Neural cell (in vitro differentiated cells): ENCODE data around the gene IL17D. TPM values are rescaled to one million over a fixed set of nuclear protein-coding genes. Genes with fewer than 3 reads are reported as not detected.

ENCODE experiments used
- H2AFZ ChIP-seq: fragments of 200-600, 300-800 bp; sonication (generic), shearing (Covaris generic); 2 replicates; pipeline ENCODE4 v1.6.0; 2014; ENCODE audit warnings: low read depth, mild to moderate bottlenecking, antibody characterized with exemption, low read length, moderate library complexity
- H3F3A ChIP-seq: fragments of 200-600 bp; shearing (Covaris generic); 2 replicates; pipeline ENCODE4 v1.6.1; 2016; ENCODE audit warnings: mild to moderate bottlenecking, moderate library complexity, mixed read lengths, antibody characterized with exemption, low read length; ENCODE audit not compliant: insufficient read depth, poor library complexity, severe bottlenecking
- H3K27ac ChIP-seq: fragments of 200-600, 300-800 bp; sonication (generic), shearing (Covaris generic); 2 replicates; pipeline ENCODE4 v1.5.1; 2014; ENCODE audit warnings: mild to moderate bottlenecking, low read length, moderate library complexity
- H3K27me3 ChIP-seq: fragments of 300-800, 200-600 bp; sonication (generic), shearing (Covaris generic); 2 replicates; pipeline ENCODE4 v1.6.0; 2014; ENCODE audit warnings: mild to moderate bottlenecking, low read depth, low read length, moderate library complexity; ENCODE audit not compliant: insufficient read depth
- H3K36me3 ChIP-seq: fragments of 300-800, 200-600 bp; sonication (generic), shearing (Covaris generic); 2 replicates; pipeline ENCODE4 v1.5.1; 2014; ENCODE audit warnings: mild to moderate bottlenecking, antibody characterized with exemption, low read length, moderate library complexity; ENCODE audit not compliant: insufficient read depth
- H3K4me2 ChIP-seq: fragments of 300-800, 200-600 bp; sonication (generic), shearing (Covaris generic); 2 replicates; pipeline ENCODE4 v1.6.0; 2014; ENCODE audit warnings: mild to moderate bottlenecking, low read length
- H3K4me3 ChIP-seq: fragments of 300-800, 200-600 bp; sonication (generic), shearing (Covaris generic); 2 replicates; pipeline ENCODE4 v1.5.1; 2014; ENCODE audit warnings: mild to moderate bottlenecking, low read length, moderate library complexity
- H3K79me2 ChIP-seq: fragments of 200-600 bp; shearing (Covaris generic); replicated peaks from 2 replicates; pipeline ENCODE4 v1.6.0; 2014; ENCODE audit warnings: mild to moderate bottlenecking, low read length, moderate library complexity; ENCODE audit not compliant: insufficient read depth
- H3K9ac ChIP-seq: fragments of 300-800, 200-600 bp; sonication (generic), shearing (Covaris generic); 2 replicates; pipeline ENCODE4 v1.6.1; 2016; ENCODE audit warnings: mild to moderate bottlenecking, low read length, mixed read lengths
- H3K9me2 ChIP-seq: fragments of 200-600 bp; shearing (Covaris generic); 2 replicates; pipeline ENCODE4 v1.6.1; 2016; ENCODE audit warnings: mild to moderate bottlenecking, low read length, mixed read lengths; ENCODE audit not compliant: insufficient read depth
- H3K9me3 ChIP-seq: fragments of 200-600, 300-800 bp; sonication (generic), shearing (Covaris generic); 2 replicates; pipeline ENCODE4 v1.6.1; 2016; ENCODE audit warnings: mild to moderate bottlenecking, mixed run types, low read length, moderate library complexity, mixed read lengths
- H4K20me1 ChIP-seq: fragments of 200-600 bp; shearing (Covaris generic); 2 replicates; pipeline ENCODE4 v1.6.1; 2016; ENCODE audit warnings: mild to moderate bottlenecking, mixed run types; ENCODE audit not compliant: insufficient read depth
- CTCF ChIP-seq: fragments of 450-650 bp; IDR thresholded peaks from 2 replicates; pipeline ENCODE4 v1.5.1; 2014; ENCODE audit warnings: antibody characterized with exemption, mild to moderate bottlenecking, moderate library complexity; ENCODE audit not compliant: poor library complexity, severe bottlenecking
- EP300 ChIP-seq: fragments of 450-650 bp; conservative IDR thresholded peaks from 2 replicates; pipeline ENCODE4 v1.6.1; 2014; ENCODE audit warnings: antibody characterized with exemption, mild to moderate bottlenecking, moderate library complexity; ENCODE audit not compliant: poor library complexity, severe bottlenecking
- EZH2 ChIP-seq: fragments of 200-600, 300-800 bp; shearing (Covaris generic), sonication (generic); IDR thresholded peaks from 2 replicates; pipeline ENCODE4 v1.6.1; 2014; ENCODE audit warnings: antibody characterized with exemption, low read length, borderline replicate concordance, mild to moderate bottlenecking; ENCODE audit not compliant: insufficient read depth, poor library complexity, severe bottlenecking
- MXI1 ChIP-seq: fragments of 450-650 bp; conservative IDR thresholded peaks from 2 replicates; pipeline ENCODE4 v1.6.1; 2014; ENCODE audit warnings: antibody characterized with exemption, mild to moderate bottlenecking; ENCODE audit not compliant: poor library complexity, severe bottlenecking
- POLR2AphosphoS5 ChIP-seq: IDR thresholded peaks from 2 replicates; pipeline ENCODE4 v1.6.1; 2012
- RAD21 ChIP-seq: fragments of 450-650 bp; conservative IDR thresholded peaks from 2 replicates; pipeline ENCODE4 v1.6.1; 2014; ENCODE audit warnings: antibody characterized with exemption, mild to moderate bottlenecking, moderate library complexity
- REST ChIP-seq: IDR thresholded peaks from 2 replicates; pipeline ENCODE4 v1.6.1; 2012; ENCODE audit warnings: borderline replicate concordance
- SMC3 ChIP-seq: fragments of 450-650 bp; conservative IDR thresholded peaks from 2 replicates; pipeline ENCODE4 v1.6.1; 2014; ENCODE audit warnings: antibody characterized with exemption, mild to moderate bottlenecking, moderate library complexity; ENCODE audit not compliant: poor library complexity
- TAF1 ChIP-seq: IDR thresholded peaks from 2 replicates; pipeline ENCODE4 v1.6.1; 2012; ENCODE audit warnings: low read depth
- polyA plus RNA-seq: library from polyadenylated mRNA; depleted of rRNA; stranded (reverse); fragments of >200 nt; gene quantifications from 2 replicates; pipeline ENCODE4 v1.2.3, GENCODE V29; 2014

IL17D gene
- polyA plus RNA-seq, 1 donor from 2014 or later: 14.5 TPM

- Histone ChIP-seq H3K4me3 (no peak overlapping the region), H3K36me3 (no peaks in the 10 kb centered on the region), H2AFZ (no peak overlapping the region), H3K4me2 (no peak overlapping the region), H3F3A (no peaks in the 10 kb centered on the region), H4K20me1 (no peaks in the 10 kb centered on the region), H3K9me2 (no peaks in the 10 kb centered on the region), H3K79me2 (no peaks in the 10 kb centered on the region), H3K9me3 (peaks cover 13% of the 10 kb centered on the region), H3K9ac (no peak overlapping the region), H3K27ac (no peak overlapping the region), H3K27me3 (no peaks in the 10 kb centered on the region)
- TF ChIP-seq SMC3: no peak
- no peak for TF ChIP-seq POLR2AphosphoS5
- no peak for TF ChIP-seq EZH2
- TF ChIP-seq TAF1: no peak
- TF ChIP-seq REST: no peak
- TF ChIP-seq EP300: no peak
- TF ChIP-seq MXI1: no peak
- no peak for TF ChIP-seq CTCF
- TF ChIP-seq RAD21: no peak
Measured at GRCh38 chr13:20769091-20769490, 65.6 kb downstream of the IL17D start.

GRCh38 chr13:20769834-20770233 is 66.3 kb downstream of the IL17D start:
- Histone ChIP-seq H3K9me2 (no peaks in the 10 kb centered on the region), H3K4me3 (no peak overlapping the region), H3K27ac (no peak overlapping the region), H3K27me3 (no peaks in the 10 kb centered on the region), H3K79me2 (no peaks in the 10 kb centered on the region), H3K9me3 (peaks cover 13% of the 10 kb centered on the region), H3K9ac (no peak overlapping the region), H2AFZ (no peak overlapping the region), H3F3A (no peaks in the 10 kb centered on the region), H3K36me3 (no peaks in the 10 kb centered on the region), H4K20me1 (no peaks in the 10 kb centered on the region), H3K4me2 (no peak overlapping the region)
- TF ChIP-seq SMC3 (no peak), EZH2 (no peak), CTCF (no peak), TAF1 (no peak), POLR2AphosphoS5 (no peak), EP300 (no peak), RAD21 (no peak), MXI1 (no peak), REST (no peak)
